GM21367 (cell line): Measurements from ENCODE around the gene LZTFL1.

Experiments used
- ATAC-seq: cut with Tn5 transposase; IDR thresholded peaks from one replicate; pipeline ENCODE4 v1.9.1; 2021; ENCODE audit not compliant: unreplicated experiment

LZTFL1 gene

GRCh38 chr3:45814322-45814721 lies 27.6 kb downstream of the LZTFL1 start:
- no peak for ATAC-seq

GRCh38 chr3:45807681-45808540 lies 34.0 kb downstream of the LZTFL1 start:
- no peak for ATAC-seq

- ATAC-seq = no peak
These were observed 34.8 kb downstream of the LZTFL1 start for GRCh38 chr3:45807133-45807532.

GRCh38 chr3:45806072-45806471 lies 35.8 kb downstream of the LZTFL1 start:
- ATAC-seq = no peak

GRCh38 chr3:45803252-45803935 lies 38.5 kb downstream of the LZTFL1 start:
- ATAC-seq = no peak

- ATAC-seq = no peak
These were observed 39.8 kb downstream of the LZTFL1 start for GRCh38 chr3:45802146-45802545.

GRCh38 chr3:45800611-45801010 lies 41.3 kb downstream of the LZTFL1 start:
- no peak for ATAC-seq

- ATAC-seq = no peak
These were observed 42.3 kb downstream of the LZTFL1 start for GRCh38 chr3:45799586-45799985.

GRCh38 chr3:45798034-45798433 lies 43.9 kb downstream of the LZTFL1 start:
- ATAC-seq = no peak

GRCh38 chr3:45796902-45797637 lies 44.8 kb downstream of the LZTFL1 start:
- no peak for ATAC-seq

- ATAC-seq = no peak
These were observed 45.8 kb downstream of the LZTFL1 start, which contains the start of gene SLC6A20 for GRCh38 chr3:45795882-45796765. SLC6A20 (minus strand) TSS chr3:45796536; CDS start chr3:45796419, 117 bp downstream.

GRCh38 chr3:45795509-45795881 lies 46.4 kb downstream of the LZTFL1 start:
- ATAC-seq = no peak

GRCh38 chr3:45794660-45795059 lies 47.3 kb downstream of the LZTFL1 start:
- ATAC-seq = no peak

- no peak for ATAC-seq
These were observed 47.8 kb downstream of the LZTFL1 start for GRCh38 chr3:45794177-45794560.

GRCh38 chr3:45793482-45794176 lies 48.3 kb downstream of the LZTFL1 start:
- no peak for ATAC-seq

GRCh38 chr3:45792516-45793172 lies 49.3 kb downstream of the LZTFL1 start:
- no peak for ATAC-seq

- no peak for ATAC-seq
These were observed 49.9 kb downstream of the LZTFL1 start for GRCh38 chr3:45792036-45792435.

GRCh38 chr3:45790596-45790995 lies 51.3 kb downstream of the LZTFL1 start:
- ATAC-seq = no peak

GRCh38 chr3:45789235-45789812 lies 52.6 kb downstream of the LZTFL1 start:
- no peak for ATAC-seq
